HG03064 (cell line): Measurements from ENCODE around the gene GP1BA.

Experiments used
- ATAC-seq: cut with Tn5 transposase; IDR thresholded peaks from one replicate; pipeline ENCODE4 v1.9.1; 2021; ENCODE audit warnings: low read depth; ENCODE audit not compliant: unreplicated experiment

The GP1BA gene

DNA sequence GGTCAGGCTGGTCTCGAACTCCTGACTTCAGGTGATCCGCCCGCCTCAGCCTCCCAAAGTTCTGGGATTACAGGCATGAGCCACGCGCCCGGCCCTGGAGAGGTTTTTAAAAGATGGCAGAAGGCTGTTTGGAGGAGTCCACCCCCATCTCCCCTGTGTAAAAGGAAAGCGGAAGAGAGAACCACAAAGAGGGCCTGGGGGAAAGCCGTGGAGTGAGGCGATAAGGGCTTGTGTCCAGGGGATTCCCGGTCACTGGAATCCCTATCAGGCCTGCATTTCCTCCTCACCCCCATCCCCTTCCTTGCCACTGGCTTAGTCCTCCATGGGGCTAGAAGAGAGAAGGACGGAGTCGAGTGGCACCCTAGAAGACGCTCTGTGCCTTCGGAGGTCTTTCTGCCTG is at the start of gene GP1BA:
Gene GP1BA, plus strand, starts transcription at position 315 of the 400 bp plus-strand sequence. CDS start 328 bp downstream, outside the sequence.
- no peak for ATAC-seq

DNA sequence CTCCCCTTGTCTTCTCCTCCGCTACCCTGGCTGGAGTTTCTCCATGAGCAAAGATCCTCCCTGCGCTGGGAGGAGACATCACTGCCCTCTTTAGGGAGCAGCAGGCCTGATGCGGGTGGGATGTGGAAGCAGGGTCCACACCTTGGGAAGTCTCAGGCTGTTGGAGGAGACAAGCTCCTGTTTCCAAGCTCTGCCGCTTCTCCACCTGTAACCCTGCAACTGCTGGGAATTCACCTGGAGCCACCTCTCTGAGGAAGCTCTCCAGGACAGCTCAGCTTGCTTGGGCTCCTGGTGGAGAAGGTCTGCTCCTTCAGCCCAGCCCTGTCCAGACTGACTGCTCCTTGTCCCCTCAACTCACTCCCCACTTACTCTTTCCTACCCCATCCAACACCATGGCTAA is 47.6 kb upstream of the GP1BA start:
- no peak for ATAC-seq

DNA sequence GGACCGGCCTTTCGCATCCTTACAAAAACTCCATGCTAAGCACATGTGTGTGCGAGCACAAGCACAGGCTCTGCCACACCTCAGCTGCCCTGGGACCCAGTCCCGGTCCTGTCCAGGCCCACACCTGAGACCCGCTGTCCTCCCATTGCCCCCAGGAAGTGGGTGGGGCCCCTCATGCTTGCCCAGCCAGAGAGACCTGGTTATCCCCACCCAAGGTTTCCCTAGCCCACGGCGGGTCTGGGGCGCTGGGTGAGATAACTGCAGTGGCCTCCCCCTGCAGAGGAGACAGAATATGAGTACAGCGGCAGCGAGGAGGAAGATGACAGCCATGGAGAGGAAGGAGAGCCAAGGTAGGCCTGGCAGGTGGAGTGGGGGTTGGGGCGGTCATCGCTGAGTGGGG is 45.2 kb upstream of the GP1BA start:
- no peak for ATAC-seq

DNA sequence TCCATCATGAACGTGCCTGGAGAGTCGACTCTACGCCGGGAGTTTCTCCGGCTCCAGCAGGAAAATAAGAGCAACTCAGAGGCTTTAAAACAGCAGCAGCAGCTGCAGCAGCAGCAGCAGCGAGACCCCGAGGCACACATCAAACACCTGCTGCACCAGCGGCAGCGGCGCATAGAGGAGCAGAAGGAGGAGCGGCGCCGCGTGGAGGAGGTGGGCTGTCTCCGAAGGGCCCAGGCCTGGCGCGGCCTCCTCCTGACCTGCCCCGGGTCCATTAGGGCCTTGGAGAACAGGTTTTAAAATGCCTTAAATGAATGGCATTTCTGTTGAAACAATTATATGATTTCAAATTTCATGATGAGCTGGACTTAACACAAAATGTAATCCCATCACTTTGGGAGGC is 44.5 kb upstream of the GP1BA start:
- no peak for ATAC-seq

DNA sequence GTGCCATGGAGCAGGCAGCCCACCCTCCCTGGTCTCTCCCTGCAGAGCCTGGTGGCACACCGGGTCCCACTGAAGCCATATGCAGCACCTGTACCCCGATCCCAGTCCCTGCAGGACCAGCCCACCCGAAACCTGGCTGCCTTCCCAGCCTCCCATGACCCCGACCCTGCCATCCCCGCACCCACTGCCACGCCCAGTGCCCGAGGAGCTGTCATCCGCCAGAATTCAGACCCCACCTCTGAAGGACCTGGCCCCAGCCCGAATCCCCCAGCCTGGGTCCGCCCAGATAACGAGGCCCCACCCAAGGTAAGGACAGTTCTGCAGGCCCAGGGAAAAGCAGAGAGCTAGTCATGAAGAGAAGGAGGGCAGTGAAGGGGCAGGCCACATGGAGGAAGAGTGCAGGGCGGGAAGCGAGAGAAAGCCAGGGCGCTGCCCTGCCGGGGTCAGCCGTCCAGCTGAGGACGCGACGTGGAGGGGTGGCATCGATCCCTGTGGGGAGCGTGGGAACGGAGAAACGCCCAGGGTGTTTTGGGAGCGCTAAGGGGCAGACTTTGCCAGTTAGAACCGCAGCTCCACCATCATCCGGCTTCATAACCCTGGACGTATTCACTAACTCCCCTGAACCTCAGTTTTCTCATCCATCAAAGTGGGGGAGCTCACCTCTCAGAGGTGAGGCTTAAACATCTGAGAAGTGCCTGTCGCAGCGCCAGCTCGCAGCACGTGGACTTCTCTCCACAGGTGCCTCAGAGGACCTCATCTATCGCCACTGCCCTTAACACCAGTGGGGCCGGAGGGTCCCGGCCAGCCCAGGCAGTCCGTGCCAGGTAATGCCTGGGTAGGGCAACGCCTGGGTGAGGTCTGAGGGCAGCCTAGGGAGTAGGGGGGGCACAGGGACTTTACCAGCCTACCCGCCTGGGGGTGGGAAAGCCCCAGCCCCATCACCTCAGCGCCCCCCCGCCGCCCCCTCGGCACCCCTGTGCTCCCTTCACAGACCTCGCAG is 40.4 kb upstream of the GP1BA start:
- ATAC-seq = no peak

DNA sequence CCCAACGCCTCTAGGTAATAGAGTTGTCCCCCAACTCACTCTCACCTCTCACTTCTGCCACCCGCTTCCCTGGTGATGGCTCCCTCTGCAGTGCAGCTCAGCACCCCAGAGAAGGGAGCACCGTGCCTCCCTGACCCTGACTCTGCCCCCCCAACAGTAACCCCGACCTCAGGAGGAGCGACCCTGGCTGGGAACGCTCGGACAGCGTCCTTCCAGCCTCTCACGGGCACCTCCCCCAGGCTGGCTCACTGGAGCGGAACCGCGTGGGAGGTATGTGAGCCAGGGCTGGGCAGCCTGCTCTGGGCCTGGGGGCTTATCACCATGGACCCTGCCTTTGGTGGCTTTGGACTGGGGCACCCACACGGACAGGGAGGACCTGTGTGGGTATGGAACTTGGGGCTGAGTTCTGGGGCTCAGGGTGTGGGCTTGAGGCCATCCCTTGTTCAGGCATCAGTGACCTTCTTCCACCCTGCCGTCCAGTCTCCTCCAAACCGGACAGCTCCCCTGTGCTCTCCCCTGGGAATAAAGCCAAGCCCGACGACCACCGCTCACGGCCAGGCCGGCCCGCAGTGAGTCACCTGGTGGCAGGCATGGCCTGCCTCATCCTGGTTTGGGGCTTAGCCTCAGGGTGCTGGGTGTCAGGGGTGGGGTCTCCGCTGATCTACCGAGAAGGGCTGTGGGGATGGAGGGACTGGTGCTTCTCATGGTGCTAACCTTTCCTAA is 39.4 kb upstream of the GP1BA start:
- no peak for ATAC-seq

DNA sequence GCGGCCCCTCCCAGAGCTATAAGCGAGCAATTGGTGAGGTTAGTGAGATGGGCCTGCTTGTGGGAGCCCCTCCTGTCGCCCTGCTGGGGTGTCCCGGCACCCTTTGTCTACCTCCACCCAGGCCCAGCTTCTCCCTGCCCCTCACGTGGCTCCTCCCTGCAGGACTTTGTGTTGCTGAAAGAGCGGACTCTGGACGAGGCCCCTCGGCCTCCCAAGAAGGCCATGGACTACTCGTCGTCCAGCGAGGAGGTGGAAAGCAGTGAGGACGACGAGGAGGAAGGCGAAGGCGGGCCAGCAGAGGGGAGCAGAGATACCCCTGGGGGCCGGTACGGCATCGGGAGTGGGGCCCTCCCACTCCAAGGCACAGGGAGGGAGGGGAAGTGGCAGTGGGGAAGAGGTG is 38.8 kb upstream of the GP1BA start:
- ATAC-seq = no peak

DNA sequence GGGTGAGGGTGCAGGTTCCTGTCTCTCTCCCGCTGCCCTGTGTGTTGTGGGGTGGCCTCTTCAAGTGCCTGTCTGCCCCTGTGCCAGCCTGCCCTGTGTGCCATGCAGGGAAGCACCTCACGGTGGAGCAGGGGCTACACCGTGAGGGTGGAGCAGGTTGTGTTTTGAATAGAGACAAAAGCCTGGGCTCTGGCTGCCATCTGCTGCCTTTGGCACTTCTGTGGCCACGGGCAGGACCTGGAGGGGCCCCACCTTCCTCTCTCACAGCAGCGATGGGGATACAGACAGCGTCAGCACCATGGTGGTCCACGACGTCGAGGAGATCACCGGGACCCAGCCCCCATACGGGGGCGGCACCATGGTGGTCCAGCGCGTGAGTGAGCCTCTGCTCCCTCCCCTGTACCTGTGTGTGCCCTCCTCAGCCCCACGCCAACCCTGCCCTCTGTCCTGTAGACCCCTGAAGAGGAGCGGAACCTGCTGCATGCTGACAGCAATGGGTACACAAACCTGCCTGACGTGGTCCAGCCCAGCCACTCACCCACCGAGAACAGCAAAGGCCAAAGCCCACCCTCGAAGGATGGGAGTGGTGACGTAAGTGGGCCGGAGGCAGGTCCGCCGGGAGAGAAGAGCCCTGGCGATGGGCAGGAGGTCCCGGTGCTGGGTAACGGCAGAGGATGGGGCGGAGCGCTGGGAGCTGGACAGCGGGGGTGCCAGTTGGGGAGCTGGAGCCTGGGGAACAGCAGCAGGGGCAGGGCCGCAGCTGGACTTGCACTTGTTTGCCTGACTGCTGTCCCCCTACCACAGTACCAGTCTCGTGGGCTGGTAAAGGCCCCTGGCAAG is 38.1 kb upstream of the GP1BA start:
- no peak for ATAC-seq

DNA sequence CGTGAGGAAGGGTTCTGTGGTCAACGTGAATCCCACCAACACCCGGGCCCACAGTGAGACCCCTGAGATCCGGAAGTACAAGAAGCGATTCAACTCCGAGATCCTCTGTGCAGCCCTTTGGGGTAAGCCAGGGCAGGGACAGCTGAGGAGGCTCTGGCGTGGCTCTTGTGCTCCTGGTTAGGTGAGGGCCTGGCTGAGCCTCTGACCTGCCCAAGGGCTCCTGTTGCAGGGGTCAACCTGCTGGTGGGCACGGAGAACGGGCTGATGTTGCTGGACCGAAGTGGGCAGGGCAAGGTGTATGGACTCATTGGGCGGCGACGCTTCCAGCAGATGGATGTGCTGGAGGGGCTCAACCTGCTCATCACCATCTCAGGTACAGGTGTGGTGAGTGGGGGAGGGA is 37.0 kb upstream of the GP1BA start:
- ATAC-seq = no peak

DNA sequence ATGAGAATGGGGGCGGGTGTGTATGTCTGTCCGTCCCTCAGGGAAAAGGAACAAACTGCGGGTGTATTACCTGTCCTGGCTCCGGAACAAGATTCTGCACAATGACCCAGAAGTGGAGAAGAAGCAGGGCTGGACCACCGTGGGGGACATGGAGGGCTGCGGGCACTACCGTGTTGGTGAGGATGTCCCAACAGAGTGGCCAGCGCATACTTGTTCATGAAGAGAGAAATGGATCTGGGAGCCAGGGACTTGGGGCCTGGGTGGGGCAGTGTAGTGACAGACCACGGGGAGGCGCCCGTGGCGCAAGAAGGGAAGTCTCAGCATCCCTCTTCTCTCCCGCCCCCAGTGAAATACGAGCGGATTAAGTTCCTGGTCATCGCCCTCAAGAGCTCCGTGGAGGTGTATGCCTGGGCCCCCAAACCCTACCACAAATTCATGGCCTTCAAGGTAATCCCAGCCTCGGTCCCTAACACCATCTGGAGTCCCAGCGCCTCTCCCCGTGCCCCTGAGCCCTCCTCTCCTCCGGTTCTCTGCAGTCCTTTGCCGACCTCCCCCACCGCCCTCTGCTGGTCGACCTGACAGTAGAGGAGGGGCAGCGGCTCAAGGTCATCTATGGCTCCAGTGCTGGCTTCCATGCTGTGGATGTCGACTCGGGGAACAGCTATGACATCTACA is 36.3 kb upstream of the GP1BA start:
- ATAC-seq = no peak

DNA sequence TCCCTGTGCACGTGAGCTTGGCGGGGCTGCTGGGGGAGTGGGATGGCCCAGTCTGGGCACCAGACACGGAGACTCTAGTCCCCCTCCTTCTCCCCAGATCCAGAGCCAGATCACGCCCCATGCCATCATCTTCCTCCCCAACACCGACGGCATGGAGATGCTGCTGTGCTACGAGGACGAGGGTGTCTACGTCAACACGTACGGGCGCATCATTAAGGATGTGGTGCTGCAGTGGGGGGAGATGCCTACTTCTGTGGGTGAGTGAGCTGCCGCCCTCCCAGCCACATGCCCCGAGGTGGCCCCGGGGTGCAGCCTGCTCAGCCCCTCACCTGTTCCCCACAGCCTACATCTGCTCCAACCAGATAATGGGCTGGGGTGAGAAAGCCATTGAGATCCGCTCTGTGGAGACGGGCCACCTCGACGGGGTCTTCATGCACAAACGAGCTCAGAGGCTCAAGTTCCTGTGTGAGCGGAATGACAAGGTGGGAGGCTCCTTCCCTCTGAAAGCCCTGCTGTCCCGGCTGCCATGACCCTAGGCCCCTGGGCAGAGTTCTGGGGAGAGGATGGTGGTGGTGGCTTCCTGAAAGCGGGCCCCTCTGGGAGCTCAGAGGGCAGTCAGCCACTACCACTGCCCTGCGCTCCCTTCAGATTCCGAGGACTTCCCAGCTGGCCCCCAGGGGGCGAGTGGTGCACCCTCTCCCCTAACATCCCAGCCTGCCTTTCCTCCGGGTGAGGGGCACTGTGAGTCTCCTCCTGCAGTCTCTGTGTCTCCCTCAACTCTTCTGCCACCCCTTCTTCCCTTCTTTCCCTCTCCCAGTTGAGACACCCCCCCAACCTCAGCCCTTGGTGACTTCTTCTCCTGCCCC is 35.5 kb upstream of the GP1BA start:
- ATAC-seq = no peak

DNA sequence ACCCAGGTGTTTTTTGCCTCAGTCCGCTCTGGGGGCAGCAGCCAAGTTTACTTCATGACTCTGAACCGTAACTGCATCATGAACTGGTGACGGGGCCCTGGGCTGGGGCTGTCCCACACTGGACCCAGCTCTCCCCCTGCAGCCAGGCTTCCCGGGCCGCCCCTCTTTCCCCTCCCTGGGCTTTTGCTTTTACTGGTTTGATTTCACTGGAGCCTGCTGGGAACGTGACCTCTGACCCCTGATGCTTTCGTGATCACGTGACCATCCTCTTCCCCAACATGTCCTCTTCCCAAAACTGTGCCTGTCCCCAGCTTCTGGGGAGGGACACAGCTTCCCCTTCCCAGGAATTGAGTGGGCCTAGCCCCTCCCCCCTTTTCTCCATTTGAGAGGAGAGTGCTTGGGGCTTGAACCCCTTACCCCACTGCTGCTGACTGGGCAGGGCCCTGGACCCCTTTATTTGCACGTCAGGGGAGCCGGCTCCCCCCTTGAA is 34.8 kb upstream of the GP1BA start:
- ATAC-seq = no peak

DNA sequence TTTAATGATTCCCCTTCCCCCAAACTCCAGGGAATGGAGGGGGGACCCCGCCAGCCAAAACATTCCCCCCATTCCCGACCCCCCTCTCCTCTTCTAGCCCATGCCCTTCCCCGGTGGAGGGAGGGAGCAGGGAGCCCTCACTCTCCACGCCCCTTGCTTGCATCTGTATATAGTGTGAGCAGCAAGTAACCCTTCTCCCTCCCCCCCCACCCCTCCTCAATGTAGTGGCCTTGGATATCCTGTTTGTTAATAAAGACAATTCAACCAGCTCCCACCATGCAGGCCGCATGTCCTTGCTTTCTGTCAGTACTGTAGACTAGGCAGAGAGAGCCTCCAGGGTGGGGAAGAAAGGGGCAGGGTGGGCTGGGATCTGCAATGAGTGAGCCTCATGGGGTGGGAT is 34.3 kb upstream of the GP1BA start:
- no peak for ATAC-seq

DNA sequence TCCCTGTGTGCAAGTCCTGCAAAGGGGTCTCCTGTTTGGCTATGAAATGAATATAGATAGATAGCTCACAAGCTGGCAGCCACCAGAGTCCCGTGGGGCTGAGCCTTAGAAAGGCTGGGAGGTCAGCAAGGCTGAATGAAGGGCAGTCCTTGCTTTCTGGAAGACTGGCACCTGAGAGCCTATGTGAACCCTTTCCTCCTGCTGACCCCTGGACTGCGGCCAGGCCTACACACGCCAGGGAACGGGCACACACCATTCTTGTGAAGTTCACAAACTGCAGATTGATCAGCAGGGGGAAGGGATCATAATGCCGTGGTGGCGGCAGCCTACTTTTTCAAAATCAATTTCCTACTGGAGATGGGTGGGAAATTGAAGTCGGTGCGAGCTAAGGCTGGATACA is 33.7 kb upstream of the GP1BA start:
- ATAC-seq = no peak

DNA sequence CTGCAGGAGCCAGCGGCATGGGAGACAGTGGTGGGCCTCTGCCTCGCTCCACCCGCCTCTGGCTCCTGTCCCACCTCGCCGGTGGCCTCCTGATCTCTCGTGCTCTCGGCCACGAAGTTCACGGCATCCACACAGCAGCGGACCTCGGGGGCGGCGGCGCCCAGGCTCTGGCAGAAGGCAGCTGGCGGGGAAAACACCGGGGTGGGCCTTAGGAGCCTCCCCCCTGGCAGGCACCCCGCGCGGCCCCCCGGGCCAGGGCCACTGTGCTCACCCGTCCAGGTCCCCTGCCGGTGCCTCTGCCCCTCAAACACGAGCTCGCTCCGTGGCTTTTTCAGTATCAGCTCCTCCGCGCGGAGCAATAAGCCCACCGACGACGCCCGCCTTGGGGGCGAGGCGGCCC is 33.1 kb upstream of the GP1BA start:
- no peak for ATAC-seq

DNA sequence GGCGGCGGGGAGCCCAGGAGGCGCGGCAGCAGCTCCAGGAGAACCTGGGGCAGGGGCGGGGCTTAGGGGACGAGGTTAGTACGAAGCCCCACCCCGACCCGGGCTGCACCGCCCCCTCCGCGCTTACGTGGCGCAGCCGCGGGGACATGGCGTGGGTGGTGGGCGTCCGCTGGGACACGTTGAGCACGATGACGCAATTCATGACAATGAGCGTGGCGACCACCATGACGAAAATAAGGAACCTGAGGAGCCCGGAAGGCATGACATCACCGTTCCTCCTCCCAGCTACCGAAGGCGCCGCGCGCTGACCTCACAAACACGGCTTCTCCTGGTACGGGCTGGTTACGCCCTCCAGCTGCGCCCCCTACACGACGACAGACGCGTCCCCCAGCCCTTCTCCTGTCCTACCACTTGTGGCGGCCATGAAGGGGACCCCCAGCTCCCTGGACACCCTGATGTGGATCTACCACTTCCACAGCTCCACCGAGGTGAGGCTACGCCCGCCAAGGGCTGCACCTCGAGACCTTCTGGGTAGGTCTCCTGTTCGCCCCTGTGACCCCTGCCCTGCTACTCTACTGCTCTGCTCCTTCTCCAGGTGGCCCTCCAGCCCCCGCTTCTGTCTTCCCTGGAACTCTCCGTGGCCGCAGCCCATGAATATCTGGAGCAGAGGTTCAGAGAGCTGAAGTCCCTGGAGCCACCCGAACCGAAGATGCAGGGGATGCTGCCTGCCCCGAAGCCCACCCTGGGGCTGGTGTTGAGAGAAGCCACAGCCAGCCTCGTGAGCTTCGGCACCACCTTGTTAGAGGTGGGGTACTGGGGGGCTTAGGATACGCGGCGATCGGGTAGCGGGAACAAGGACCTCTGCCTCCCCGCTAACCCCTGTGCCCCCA is 32.5 kb upstream of the GP1BA start, which contains the start of gene C17orf107:
Gene C17orf107, plus strand, starts transcription at position 196 of the 890 bp plus-strand sequence. Its CDS starts 227 bp downstream, at position 423.
- no peak for ATAC-seq

DNA sequence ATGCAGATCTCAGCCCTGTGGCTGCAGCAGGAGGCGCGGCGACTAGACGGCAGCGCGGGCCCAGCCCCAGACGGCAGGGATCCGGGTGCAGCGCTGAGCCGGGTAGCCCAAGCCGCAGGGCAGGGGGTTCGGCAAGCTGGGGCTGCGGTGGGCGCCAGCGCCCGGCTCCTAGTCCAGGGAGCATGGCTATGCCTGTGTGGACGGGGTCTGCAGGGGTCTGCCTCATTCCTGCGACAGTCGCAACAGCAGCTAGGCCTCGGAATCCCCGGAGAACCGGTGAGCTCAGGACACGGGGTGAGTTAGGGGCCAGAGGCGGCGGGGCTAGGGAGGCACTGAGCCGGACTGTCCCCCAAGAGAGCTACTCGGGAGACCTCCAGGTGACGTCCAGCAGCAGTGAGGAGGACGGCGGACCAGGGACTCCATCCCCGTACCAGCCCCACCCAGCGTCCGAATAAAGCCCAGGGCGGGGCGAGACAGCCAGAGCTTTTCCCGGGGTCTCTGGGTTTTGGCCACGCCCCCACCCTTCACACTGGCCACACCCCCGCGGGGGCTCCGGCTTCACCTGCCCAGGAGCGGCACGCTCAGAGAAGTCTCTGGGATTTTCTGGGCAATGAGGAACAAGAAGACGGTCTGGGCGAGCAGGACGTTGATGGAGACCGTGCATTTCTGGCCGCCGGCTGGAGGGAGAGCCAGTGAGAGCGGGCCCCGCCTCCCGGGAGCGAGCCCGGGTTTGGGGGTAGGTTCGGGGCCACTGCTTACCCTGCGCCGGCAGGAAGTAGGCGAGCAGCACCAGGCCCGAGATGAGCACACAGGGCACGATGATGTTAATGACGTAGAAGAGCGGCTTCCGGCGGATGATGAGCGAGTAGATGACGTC is 31.6 kb upstream of the GP1BA start:
- ATAC-seq = no peak
